Measurements from ENCODE around the gene LTB4R.
"Not testable (repeated sequence)": the region's sequence is repeated elsewhere in the genome, so short reads cannot be mapped to it uniquely, and the experiment has no call there.

The LTB4R gene

DNA sequence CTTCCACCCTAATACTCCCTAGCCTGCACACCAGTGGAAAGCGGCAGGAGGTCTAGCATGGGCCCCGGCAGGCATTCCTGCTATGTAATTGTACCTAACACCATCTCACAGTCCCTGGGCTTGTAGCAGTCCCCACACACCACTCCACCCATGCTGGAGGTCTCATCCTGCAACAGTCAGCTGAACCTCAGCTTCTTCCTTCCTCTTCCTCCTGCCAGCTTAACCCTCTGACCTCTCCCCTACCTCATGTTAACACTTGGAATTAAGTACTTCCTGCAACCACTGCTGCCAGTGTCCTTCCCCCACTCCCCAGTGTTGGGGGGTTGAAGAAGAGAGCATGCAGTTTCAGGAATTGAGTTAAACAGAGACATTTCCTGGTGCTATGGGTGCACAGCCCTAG, 16.0 kb downstream of the LTB4R start:
- no peak for DNase-seq (ENCODE audit: low read depth)
- no peak overlapping the region for H3K4me3 ChIP-seq (ENCODE audit: control insufficient read depth, low read depth, low read length)
- TF ChIP-seq, protein P1, sequence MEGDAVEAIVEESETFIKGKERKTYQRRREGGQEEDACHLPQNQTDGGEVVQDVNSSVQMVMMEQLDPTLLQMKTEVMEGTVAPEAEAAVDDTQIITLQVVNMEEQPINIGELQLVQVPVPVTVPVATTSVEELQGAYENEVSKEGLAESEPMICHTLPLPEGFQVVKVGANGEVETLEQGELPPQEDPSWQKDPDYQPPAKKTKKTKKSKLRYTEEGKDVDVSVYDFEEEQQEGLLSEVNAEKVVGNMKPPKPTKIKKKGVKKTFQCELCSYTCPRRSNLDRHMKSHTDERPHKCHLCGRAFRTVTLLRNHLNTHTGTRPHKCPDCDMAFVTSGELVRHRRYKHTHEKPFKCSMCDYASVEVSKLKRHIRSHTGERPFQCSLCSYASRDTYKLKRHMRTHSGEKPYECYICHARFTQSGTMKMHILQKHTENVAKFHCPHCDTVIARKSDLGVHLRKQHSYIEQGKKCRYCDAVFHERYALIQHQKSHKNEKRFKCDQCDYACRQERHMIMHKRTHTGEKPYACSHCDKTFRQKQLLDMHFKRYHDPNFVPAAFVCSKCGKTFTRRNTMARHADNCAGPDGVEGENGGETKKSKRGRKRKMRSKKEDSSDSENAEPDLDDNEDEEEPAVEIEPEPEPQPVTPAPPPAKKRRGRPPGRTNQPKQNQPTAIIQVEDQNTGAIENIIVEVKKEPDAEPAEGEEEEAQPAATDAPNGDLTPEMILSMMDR (IDR thresholded peaks at IDR 0.05; ENCODE audit: control insufficient read depth, insufficient read depth, low read depth, low read length, missing control alignments): no peak

DNA sequence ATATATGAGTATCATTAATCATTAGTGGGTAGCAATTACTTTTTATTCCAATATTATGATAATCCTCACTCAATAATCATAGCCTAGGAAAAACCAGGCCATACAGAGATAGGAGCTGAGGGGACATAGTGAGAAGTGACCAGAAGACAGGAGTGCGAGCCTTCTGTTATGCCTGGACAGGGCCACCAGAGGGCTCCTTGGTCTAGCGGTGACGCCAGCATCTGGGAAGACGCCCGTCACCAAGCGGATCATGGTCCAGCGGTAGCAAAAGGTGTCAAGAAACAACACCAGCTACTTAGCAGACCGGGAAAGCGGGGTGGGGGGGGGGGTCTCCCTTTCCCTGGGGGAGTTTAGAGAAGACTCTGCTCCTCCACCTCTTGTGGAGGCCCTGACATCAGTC, 16.6 kb downstream of the LTB4R start:
- not testable (repeated sequence) for DNase-seq (ENCODE audit: low read depth); H3K4me3 ChIP-seq (ENCODE audit: control insufficient read depth, low read depth, low read length)

DNA sequence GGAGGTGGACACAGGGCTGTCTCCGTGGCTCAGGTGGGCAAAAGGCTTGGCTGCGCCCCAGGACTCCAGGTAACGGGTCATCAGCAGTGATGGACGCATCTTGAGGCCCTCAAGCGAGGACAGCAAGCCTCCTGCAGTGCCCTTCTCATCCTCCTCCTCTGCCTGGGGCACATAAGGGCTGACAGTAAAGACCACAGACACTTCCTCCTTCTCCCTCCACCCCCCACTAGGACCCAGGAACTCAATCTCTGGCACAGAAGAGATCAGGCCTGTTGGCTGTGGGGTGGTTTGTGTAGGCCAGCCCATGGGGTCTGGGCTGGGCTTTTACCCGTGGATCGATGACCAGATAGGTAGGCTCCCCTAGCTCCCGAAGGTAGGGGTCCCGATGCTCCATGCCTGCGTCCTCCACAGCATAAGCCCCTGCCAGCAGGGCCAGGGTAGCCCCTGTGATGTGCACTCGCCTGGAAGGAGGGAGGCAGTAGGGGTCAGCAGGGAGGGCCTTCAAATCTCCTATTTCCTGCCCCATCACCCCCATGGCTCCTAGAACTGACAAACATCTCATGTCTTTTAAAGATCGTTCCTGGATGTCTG, 17.9 kb downstream of the LTB4R start:
- TF ChIP-seq, protein P1 (IDR thresholded peaks at IDR 0.05; ENCODE audit: control insufficient read depth, insufficient read depth, low read depth, low read length, missing control alignments): no peak
- no peak for DNase-seq (ENCODE audit: low read depth)
- no peak overlapping the region for H3K4me3 ChIP-seq (ENCODE audit: control insufficient read depth, low read depth, low read length)

More for the DNA sequence above, 16.6 kb downstream of the LTB4R start:
- TF ChIP-seq, protein P1 (IDR thresholded peaks at IDR 0.05; ENCODE audit: control insufficient read depth, insufficient read depth, low read depth, low read length, missing control alignments): peak; percentile 44

DNA sequence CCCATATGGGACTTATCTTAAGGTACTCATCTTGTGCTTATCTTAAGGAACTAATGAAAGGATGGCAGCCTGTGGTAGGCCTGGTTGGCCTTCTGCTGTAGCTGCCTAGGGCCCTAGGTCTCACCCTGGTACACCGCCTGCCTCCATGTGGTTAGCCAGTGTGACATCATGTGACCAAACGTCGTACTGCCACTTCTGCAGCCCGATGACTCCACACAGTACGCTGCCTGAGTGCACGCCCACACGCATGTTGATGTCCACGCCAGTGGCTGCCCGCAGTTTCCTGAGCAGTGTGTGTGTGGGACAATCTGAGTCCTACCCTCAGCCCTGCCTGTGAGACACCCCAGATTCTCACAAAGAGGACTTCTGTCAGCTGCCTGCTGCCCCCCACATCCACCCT, 18.4 kb downstream of the LTB4R start:
- TF ChIP-seq, protein P1 (IDR thresholded peaks at IDR 0.05; ENCODE audit: control insufficient read depth, insufficient read depth, low read depth, low read length, missing control alignments): no peak
- H3K4me3 ChIP-seq (ENCODE audit: control insufficient read depth, low read depth, low read length): no peak overlapping the region
- no peak for DNase-seq (ENCODE audit: low read depth)

DNA sequence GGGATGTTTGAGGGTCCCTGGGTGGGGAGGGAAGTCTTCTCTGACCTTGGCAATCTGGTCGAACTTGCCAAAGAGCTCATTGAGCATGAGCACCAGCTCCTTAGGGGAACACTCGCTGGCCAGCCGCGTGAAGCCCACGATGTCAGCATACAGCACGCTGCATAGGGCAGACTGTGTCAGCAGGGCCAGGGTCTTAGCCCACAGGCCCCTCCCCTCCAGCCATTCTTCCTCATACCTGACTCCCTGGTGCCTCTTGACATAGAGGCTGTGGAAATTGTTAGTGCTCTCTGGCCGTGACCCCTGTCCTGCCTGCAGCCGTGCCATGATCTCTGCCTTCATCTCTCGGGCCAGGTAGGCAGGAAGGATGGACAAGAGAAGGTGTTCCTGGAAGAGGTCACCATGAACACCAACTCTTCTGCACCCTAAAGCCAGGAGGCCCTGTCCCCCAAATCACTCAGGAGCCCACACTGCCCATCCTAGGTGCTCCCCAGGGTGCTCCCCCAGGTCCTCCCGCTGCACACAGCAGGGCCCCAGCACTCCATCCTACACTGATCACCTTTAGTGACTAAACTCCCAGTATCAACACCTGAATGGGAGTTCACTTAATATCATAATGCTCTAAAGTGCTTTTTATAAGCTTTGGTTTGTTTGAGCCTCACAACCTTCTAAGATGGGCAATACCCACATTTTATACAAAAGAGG, 19.8 kb downstream of the LTB4R start:
- TF ChIP-seq, protein P1 (IDR thresholded peaks at IDR 0.05; ENCODE audit: control insufficient read depth, insufficient read depth, low read depth, low read length, missing control alignments): no peak
- no peak for DNase-seq (ENCODE audit: low read depth)
- H3K4me3 ChIP-seq (ENCODE audit: control insufficient read depth, low read depth, low read length): no peak overlapping the region

DNA sequence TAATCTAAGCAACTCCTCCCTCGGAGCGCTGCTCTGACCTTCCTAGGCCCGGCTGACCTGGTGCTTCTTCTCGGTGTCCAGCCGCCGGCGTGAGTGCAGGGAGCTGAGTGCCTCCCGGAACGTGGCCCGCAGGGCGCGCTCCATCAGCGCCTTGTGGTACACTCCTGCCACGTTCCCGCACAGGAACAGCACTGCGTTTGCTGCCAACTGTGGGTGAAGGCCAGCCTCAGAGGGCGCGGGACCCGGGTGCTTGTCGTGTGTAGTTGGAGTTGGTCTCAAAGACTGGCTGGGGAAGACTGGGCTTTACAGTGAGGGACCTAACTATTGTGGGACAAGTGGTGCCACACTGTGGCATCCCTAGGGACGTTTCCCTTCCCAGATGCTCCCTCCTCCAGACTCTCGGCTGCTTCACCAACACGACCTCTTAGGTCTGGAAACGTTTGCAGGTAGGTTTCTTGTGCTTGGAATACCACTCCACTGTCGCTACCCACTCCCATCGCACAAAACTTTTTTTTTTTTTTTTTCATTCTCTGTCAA, 20.5 kb downstream of the LTB4R start:
- no peak for DNase-seq (ENCODE audit: low read depth)

More for the DNA sequence above, 20.5 kb downstream of the LTB4R start:
- H3K4me3 ChIP-seq (ENCODE audit: control insufficient read depth, low read depth, low read length): no peak overlapping the region
- TF ChIP-seq, protein P1 (IDR thresholded peaks at IDR 0.05; ENCODE audit: control insufficient read depth, insufficient read depth, low read depth, low read length, missing control alignments): no peak
